ENCODE data around the gene PPP3R1. TPM values are rescaled to one million over a fixed set of nuclear protein-coding genes. Genes with fewer than 3 reads are reported as not detected.

The PPP3R1 gene
- total and polyA plus RNA-seq, 10 of the 15 experiments (the other 5 are each of a cell fraction or from before 2014, with no cell fraction given) = 1.5 to 61.0 (median 15.8) TPM

DNA sequence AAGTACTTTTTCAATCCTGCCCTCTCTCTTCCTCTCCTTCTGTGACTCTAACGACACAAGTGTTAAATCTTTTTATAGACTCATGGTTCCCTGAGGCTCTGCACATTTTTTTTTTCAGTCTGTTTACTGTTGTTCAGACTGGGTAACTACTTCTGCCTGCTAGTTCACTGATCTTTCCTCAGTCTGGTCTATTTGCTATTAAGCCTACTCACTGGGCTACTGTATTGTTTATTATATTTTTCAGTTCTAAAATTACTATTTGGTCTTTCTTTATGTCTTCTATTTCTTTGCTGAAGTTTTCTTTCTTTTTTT lies 21.3 kb downstream of the PPP3R1 start:
- ATAC-seq (no peak), DNase-seq (ENCODE audit: low read depth, low spot score) (no peak), FAIRE-seq (no peak)
- Histone ChIP-seq H3K4me1 (ENCODE audit: control insufficient read depth, insufficient read depth, low read length) (peaks cover 10% of the 10 kb centered on the region), H3K27me3 (replicated peaks in 1 of 2; ENCODE audit: control insufficient read depth in 2 of 2, insufficient read depth in 2 of 2, low read length in 1 of 2) (no peaks in the 10 kb centered on the region), H3K9ac (ENCODE audit: control insufficient read depth, insufficient read depth, low read length) (no peak overlapping the region), H3K79me2 (ENCODE audit: control insufficient read depth, insufficient read depth, low read length) (peaks cover 90% of the 10 kb centered on the region), H3K36me3 (ENCODE audit: control insufficient read depth in 2 of 2, insufficient read depth in 2 of 2, low read length in 1 of 2) (no peaks in the 10 kb centered on the region), H3K4me3 (no peak overlapping the region), H2AFZ (ENCODE audit: control insufficient read depth, low read depth, low read length) (no peak overlapping the region), H3K9me3 (replicated peaks; ENCODE audit: control insufficient read depth, insufficient read depth, low read length) (no peaks in the 10 kb centered on the region; the same call in 2 of the 3 replicates), H3K4me2 (ENCODE audit: control insufficient read depth, insufficient read depth) (no peak overlapping the region), H4K20me1 (ENCODE audit: control insufficient read depth, insufficient read depth) (no peaks in the 10 kb centered on the region), H3K27ac (ENCODE audit: control insufficient read depth, insufficient read depth) (no peak overlapping the region)
- ChIA-PET POLR2A (no interaction called here), CTCF (interaction anchor here (1.0 to 1.8 kb wide), 5 partner anchors 13 to 109 kb away, joined by 3 to 5 read pairs (median 3); no protein-coding TSS in a partner anchor), RAD21 (ENCODE audit: unreplicated experiment) (no interaction called here), SMC1A (ENCODE audit: uncharacterized antibody, unreplicated experiment) (interaction anchor here (1.1 kb wide), 1 partner anchor 35 kb away, joined by 3 read pairs; no protein-coding TSS in a partner anchor)
- no TSS peak for BruUV-seq (replicated peaks)
- 17% methylated on average over 1 of the region's 1 CpG for WGBS (ENCODE audit: insufficient coverage, insufficient replicate concordance, low lambda C conversion rate, missing lambda C conversion rate)
- no peak for TF ChIP-seq KLF5 (IDR thresholded peaks at IDR 0.05; ENCODE audit: partially characterized antibody)
- TF ChIP-seq SIN3A (IDR thresholded peaks at IDR 0.05; ENCODE audit: low read depth, low read length) = no peak
- TF ChIP-seq NFYA (IDR thresholded peaks at IDR 0.05; ENCODE audit: borderline replicate concordance, low read depth, low read length) = no peak
- TF ChIP-seq NRF1 (conservative IDR thresholded peaks at IDR 0.05; ENCODE audit: low read depth, low read length) = no peak
- TF ChIP-seq, protein P1, sequence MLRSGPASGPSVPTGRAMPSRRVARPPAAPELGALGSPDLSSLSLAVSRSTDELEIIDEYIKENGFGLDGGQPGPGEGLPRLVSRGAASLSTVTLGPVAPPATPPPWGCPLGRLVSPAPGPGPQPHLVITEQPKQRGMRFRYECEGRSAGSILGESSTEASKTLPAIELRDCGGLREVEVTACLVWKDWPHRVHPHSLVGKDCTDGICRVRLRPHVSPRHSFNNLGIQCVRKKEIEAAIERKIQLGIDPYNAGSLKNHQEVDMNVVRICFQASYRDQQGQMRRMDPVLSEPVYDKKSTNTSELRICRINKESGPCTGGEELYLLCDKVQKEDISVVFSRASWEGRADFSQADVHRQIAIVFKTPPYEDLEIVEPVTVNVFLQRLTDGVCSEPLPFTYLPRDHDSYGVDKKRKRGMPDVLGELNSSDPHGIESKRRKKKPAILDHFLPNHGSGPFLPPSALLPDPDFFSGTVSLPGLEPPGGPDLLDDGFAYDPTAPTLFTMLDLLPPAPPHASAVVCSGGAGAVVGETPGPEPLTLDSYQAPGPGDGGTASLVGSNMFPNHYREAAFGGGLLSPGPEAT (IDR thresholded peaks at IDR 0.05; ENCODE audit: low read depth) = no peak
- in situ Hi-C loops (cut with MboI) = no loop called here
- intact Hi-C loops (cut with micrococcal nuclease; ENCODE audit: unreplicated experiment) = no loop called here

Measured in GM12878 (cell line).